ENCODE measurements around the gene DHRS4.
"Not testable (repeated sequence)": the region's sequence is repeated elsewhere in the genome, so short reads cannot be mapped to it uniquely, and the experiment has no call there.

GRCh38 chr14:23996825-23997224 lies 43.3 kb downstream of the DHRS4 start:
- TF ChIP-seq CTCF, POLR2A (IDR thresholded peaks at IDR 0.05): not testable (repeated sequence)

All from lower leg skin (tissue), 3 donors.